Lung (tissue), 12 donors: ENCODE data around the gene STRN3. TPM values are rescaled to one million over a fixed set of nuclear protein-coding genes. Genes with fewer than 3 reads are reported as not detected.

Experiments
- ATAC-seq: fragments of 200-7000 bp; cut with Tn5 transposase; one replicate; pipeline ENCODE4 v1.9.1; 2020; ENCODE audit warnings: moderate number of reproducible peaks; ENCODE audit not compliant: insufficient read depth, low FRiP score
- DNase-seq, 3 donors: peaks; one replicate each; pipeline ENCODE4 v3.0.0-alpha.2; 2013 to 2017
- H3K27ac ChIP-seq, 2 donors: one replicate each; pipeline ENCODE4 v1.5.1; 2013; ENCODE audit warnings: mild to moderate bottlenecking in 2 of 2, moderate library complexity in 2 of 2, control low read depth in 1 of 2, inconsistent platforms in 1 of 2, low read depth in 1 of 2, low read length in 1 of 2
- H3K27me3 ChIP-seq, 3 donors: one replicate each; pipeline ENCODE4 v1.5.1; 2013; ENCODE audit warnings: low read length in 2 of 3; ENCODE audit not compliant: control insufficient read depth in 3 of 3, insufficient read depth in 3 of 3
- H3K36me3 ChIP-seq, 4 donors: one replicate each; pipeline ENCODE4 v1.5.1; 2013; ENCODE audit warnings: low read length in 4 of 4, mild to moderate bottlenecking in 1 of 4, moderate library complexity in 1 of 4; ENCODE audit not compliant: control insufficient read depth in 4 of 4, insufficient read depth in 4 of 4
- H3K4me1 ChIP-seq, 5 donors: one replicate each; pipeline ENCODE4 v1.5.1; 2013; ENCODE audit warnings: low read length in 5 of 5, mild to moderate bottlenecking in 2 of 5, moderate library complexity in 1 of 5; ENCODE audit not compliant: control insufficient read depth in 5 of 5, insufficient read depth in 5 of 5
- H3K4me3 ChIP-seq: one replicate; pipeline ENCODE4 v1.5.1; 2013; ENCODE audit warnings: mild to moderate bottlenecking, control low read depth, moderate library complexity
- H3K9ac ChIP-seq, 2 donors: one replicate each; pipeline ENCODE4 v1.5.1; 2013; ENCODE audit warnings: low read length in 2 of 2, control low read depth in 1 of 2; ENCODE audit not compliant: insufficient read depth in 1 of 2
- H3K9me3 ChIP-seq, 4 donors: one replicate each; pipeline ENCODE4 v1.5.1; 2013; ENCODE audit warnings: low read length in 3 of 4, mild to moderate bottlenecking in 1 of 4, moderate library complexity in 1 of 4; ENCODE audit not compliant: control insufficient read depth in 4 of 4, insufficient read depth in 3 of 4
- CTCF ChIP-seq: IDR thresholded peaks from 2 replicates; pipeline ENCODE4 v1.5.1; 2012; ENCODE audit warnings: mild to moderate bottlenecking; ENCODE audit errors: control extremely low read depth, extremely low read depth
- WGBS, 2 donors: extraction: QIAGEN DNeasy Blood & Tissue Kit; methylation state at CpG; one replicate each; pipeline ENCODE4 v1.1.7; 2013; 5-methylcytosine and 5-hydroxymethylcytosine counted together
- polyA plus RNA-seq, 2 donors: library from polyadenylated mRNA; stranded (reverse); fragments of 200-250 nt; gene quantifications; one replicate each; pipeline ENCODE4 v1.2.1, GENCODE V29; 2013
- total RNA-seq, 2 donors: library from RNA; depleted of rRNA in 1 of 2; stranded (reverse); fragments of >200 nt in 1 of 2; gene quantifications; one replicate each; pipeline ENCODE4 v1.2.1, GENCODE V29; 2014 to 2021
- donor health status: control.
- donor health status: control.
- donor health status: Bipolar disorder and iron deficiency.
- donor health status: healthy.
- donor health status: DM: yes; HTN: yes; CAD: no.

STRN3 gene
- total and polyA plus RNA-seq, 4 donors: 10.6 to 86.8 (median 19.0) TPM

GRCh38 chr14:30960216-30960615 lies 66.0 kb downstream of the STRN3 start:
- no peak for DNase-seq
- H3K36me3 ChIP-seq: peaks cover 0 to 11% (median 4%) of the 10 kb centered on the region in 4 donors
- peaks cover 0 to 8% (median 2%) of the 10 kb centered on the region in 4 donors for H3K9me3 ChIP-seq
- ATAC-seq: no peak
- no peak overlapping the region for H3K27ac ChIP-seq
- H3K27me3 ChIP-seq: no peaks in the 10 kb centered on the region
- H3K4me3 ChIP-seq: no peak overlapping the region
- TF ChIP-seq CTCF: no peak
- 91 to 97% methylated on average over 3 of the region's 3 CpGs for WGBS, 2 donors
- peaks cover 0 to 5% (median 0%) of the 10 kb centered on the region in 5 donors for H3K4me1 ChIP-seq
- no peak overlapping the region for H3K9ac ChIP-seq

- Histone ChIP-seq H3K4me3 (no peak overlapping the region), H3K27me3 (no peaks in the 10 kb centered on the region), H3K4me1 (peaks cover 0 to 5% (median 0%) of the 10 kb centered on the region in 5 donors), H3K9ac (no peak overlapping the region), H3K27ac (no peak overlapping the region), H3K9me3 (no peaks in the 10 kb centered on the region), H3K36me3 (peaks cover 0 to 10% (median 0%) of the 10 kb centered on the region in 4 donors)
- no peak for ATAC-seq
- DNase-seq: no peak
- 92 to 96% methylated on average over 10 of the region's 10 CpGs for WGBS, 2 donors
- TF ChIP-seq CTCF: no peak
Observed at GRCh38 chr14:30958555-30959407, 67.4 kb downstream of the STRN3 start.

- Histone ChIP-seq H3K27ac (no peak overlapping the region), H3K4me1 (peaks cover 0 to 5% (median 0%) of the 10 kb centered on the region in 5 donors), H3K4me3 (no peak overlapping the region), H3K27me3 (no peaks in the 10 kb centered on the region), H3K9me3 (no peaks in the 10 kb centered on the region), H3K36me3 (peaks cover 0 to 10% (median 3%) of the 10 kb centered on the region in 4 donors), H3K9ac (no peak overlapping the region)
- no peak for TF ChIP-seq CTCF
- WGBS, 2 donors: 80 to 87% methylated on average over 5 of the region's 5 CpGs
- ATAC-seq (no peak), DNase-seq (peak in 1 of 3 donors; percentile 11)
Observed at GRCh38 chr14:30957813-30958370, 68.3 kb downstream of the STRN3 start.
